Jurkat, Clone E6-1 (cell line): Measurements from ENCODE around the gene CAPS.

Experiments used
- DNase-seq: peaks from one replicate; pipeline ENCODE4 v3.0.0-alpha.2; 2011; ENCODE audit warnings: low read depth, low spot score
- H3K4me3 ChIP-seq: 2 replicates; pipeline ENCODE4 v1.5.1; 2011; ENCODE audit warnings: mild to moderate bottlenecking, low read length, control low read depth, moderate library complexity

Gene CAPS

GRCh38 chr19:5927441-5927821 lies 13.4 kb downstream of the CAPS start:
- H3K4me3 ChIP-seq, result no peak overlapping the region
- no peak for DNase-seq

- H3K4me3 ChIP-seq, result no peak overlapping the region
- DNase-seq, result no peak
These were observed 15.1 kb downstream of the CAPS start for GRCh38 chr19:5929179-5929578.

GRCh38 chr19:5929625-5930024 lies 15.6 kb downstream of the CAPS start:
- H3K4me3 ChIP-seq, result no peak overlapping the region
- DNase-seq, result no peak

DNA sequence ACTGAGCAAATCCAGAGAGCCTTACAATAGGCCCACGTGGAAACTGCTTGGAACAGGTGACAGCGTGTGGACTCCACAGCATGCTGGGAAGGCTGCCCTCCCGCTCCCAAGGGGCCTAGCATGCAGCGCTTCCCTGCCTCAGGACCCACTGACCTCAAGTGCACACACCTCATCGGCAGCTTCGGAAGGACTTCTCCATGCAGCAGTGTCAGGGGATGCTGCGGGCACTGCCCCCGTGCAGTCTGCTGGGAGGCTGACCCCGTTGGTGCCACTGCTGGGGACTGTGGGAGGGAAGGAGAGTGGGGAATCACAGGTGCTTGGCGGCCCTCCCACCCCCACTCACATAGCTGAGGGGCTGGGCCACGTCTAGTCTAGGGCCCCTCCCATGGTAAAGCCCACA lies 17.2 kb downstream of the CAPS start:
- no peak overlapping the region for H3K4me3 ChIP-seq
- DNase-seq, result no peak

DNA sequence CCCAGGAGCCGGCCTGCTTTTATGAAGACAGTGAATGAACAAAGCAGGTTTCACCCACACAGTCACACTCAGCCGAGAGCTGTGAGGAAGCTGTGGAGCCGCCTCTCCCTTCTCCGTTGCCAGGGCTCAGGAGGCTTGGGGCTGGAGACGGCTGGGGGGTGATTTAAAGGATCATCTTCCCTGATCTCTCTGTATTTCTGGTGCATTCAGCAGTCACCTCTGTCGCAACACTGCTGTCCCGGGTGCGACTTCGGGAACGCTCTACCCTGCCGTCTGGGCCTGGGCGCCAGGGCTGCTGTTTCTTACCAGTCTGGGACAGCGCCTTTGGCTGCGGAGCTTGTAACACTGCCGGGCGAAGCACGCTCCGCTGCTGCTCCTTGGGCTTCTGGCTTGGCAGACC lies 18.1 kb downstream of the CAPS start:
- no peak for DNase-seq
- H3K4me3 ChIP-seq, result no peak overlapping the region

- DNase-seq, result no peak
- H3K4me3 ChIP-seq, result no peak overlapping the region
These were observed 18.7 kb downstream of the CAPS start for GRCh38 chr19:5932609-5933262.

GRCh38 chr19:5933391-5934068 lies 19.5 kb downstream of the CAPS start:
- no peak overlapping the region for H3K4me3 ChIP-seq
- no peak for DNase-seq

DNA sequence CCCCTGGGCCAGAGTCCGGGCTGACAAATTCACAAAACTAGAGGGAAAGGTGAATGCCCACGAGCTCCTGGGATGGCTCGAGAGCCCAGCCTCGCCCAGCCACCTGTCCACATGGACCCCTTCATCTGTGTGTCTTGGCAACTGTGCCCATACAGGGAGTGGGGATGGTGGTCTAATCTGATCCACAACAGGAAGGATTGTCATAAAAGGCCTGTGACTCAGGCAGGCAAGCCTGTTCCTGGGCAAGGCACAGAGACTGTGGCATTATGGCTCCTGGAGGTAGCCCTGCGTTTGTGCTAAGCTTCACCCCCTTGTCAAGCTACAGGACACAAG lies 20.0 kb downstream of the CAPS start:
- DNase-seq, result no peak
- no peak overlapping the region for H3K4me3 ChIP-seq

DNA sequence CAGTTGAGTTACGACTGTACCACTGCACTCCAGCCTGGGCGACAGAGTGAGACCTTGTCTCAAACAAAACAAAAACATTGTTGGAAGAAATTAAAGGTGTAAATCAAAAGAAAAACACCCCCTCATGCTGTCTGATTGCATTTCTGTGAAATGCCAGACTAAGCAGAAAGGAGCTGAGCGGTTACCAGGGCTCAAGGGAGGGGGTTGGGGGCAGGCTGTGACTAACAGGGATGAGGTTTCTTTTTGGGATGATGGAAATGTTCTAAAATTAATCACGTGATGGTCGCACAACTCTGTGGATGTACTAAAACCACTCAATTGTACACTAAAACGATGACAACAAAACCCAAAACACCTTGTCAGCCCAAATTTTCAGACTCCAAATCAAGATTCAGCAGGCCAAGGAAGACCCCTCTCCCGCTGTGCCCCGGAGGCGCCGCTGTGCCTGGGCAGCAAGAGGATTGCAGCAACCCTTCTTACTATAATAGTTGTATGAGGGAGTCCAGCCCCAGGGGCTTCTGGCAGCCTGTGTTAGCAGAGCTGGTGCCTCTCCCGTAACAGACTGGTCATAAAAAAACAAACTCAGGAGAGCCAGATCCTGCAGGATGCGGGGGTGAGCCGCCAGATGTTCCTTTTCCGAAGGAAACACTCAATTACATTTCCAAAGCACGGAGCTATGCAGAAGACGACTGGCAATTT lies 20.9 kb downstream of the CAPS start:
- no peak overlapping the region for H3K4me3 ChIP-seq
- DNase-seq, result no peak

DNA sequence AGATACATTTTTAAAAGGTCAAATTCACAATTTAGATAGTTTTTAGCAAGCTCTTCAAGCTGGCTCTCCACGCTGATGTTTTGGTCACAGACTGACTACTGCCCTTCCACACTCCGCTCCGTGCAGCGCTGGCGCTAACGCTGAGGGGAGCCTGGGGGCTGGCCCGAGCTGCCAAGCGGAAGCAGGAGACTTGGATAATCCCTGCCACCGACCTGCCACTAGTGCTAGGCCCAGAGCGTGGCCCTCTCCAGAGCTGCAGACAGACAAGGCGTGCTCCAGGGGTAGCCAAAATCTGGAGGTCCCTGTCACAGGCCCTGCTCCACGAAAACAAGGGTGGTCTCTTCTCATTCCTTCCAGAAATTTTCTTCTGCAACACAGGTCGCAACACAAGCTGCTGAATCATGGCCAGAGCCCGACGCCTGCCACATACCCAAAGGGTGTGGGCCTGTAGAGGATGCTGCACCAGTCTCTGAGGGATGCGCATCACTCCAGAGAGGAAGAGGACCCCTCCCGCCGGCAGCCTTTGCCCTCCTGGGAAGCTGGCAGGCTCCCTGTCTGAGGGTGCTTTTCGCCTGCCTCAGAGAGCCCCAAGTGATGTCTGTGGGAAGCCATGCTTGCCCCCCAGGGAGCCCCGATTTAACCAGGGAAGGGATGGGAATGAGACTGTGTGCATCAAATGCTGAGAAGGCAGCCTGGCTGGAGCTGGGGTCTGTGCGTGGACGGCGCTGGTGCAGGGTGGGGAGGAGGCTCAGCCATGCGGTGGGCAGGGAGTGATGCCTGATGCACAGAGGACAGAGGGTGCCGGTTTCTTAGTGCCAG lies 21.6 kb downstream of the CAPS start:
- no peak overlapping the region for H3K4me3 ChIP-seq
- DNase-seq, result no peak

DNA sequence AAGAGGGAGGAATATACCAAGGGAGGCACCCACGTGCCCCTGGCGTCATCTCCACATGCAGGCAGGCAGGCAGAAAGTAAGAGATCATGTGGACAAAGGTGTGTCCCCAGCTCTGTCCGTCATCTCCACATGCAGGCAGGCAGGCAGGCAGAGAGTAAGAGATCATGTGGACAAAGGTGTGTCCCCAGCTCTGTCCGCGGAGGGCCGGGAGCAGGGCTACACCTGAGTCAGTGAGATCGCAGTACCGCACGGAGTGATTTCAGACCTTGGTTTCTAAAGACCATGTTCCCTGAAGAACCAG lies 22.2 kb downstream of the CAPS start:
- no peak overlapping the region for H3K4me3 ChIP-seq
- DNase-seq, result no peak

DNA sequence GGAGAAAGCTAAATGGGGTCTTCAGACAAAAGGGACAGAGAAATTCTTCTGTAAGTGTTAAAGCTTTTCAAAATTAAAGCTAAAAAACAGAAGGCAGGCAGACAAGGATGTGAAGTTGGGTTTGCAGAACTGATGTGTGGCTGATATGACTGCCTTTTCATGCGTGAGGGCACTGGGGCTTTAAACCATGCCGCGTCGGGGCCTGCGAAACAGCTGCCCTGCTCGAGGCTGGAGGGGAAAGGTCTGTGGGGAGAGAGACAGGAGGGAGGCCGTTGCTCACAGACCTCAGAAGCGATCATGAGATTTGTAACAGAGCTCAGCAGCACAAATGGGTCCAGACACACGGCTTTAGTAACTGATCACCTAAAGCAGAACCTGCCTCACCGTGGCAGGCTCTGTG lies 23.5 kb downstream of the CAPS start:
- H3K4me3 ChIP-seq, result no peak overlapping the region
- no peak for DNase-seq

DNA sequence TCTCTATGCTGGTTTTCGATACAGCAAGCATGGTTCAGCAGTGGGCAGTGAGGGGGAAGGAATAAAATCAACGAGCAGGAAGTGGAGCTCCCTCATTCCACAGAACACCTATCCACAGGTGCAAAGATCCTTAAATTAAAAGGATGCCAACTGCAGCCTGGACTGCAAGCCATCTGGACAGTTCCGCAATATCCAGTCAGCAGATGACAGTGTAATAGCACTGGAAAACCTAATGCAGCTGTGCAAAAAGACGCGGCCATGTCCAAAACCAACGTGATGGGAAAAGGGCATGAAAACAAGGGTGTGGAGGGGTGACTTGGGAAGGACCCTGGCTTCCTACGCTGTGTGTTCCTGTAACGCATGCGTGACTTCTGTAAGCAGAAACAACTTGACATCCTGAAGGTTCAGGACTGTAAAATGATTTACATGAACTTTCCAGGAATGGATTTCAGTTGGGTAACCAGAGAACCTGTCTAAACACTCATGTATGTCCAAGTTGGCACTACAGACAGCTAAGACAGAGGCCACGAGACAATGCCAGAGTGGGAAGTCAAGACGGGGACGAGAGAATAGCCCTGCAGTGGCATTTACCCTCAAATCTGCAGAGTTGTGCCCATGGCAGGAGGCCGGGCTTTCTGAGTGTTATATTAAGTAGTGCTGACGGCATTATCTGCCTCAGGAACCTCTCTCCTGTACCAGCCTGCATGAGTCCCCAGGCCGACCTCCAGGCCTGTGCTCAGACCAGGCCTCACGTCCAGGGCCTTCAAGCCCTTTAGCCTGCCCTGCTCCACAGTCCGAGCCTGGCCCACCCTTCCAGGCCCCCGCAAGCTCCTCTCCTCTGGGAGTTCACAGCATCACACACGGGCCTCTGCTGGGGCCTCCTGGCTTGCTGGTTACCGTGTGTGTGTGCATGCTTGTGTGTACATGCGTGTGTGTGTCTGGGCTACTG lies 26.5 kb downstream of the CAPS start:
- no peak overlapping the region for H3K4me3 ChIP-seq
- no peak for DNase-seq

- DNase-seq, result no peak
- no peak overlapping the region for H3K4me3 ChIP-seq
These were observed 27.6 kb downstream of the CAPS start for GRCh38 chr19:5941673-5942072.

DNA sequence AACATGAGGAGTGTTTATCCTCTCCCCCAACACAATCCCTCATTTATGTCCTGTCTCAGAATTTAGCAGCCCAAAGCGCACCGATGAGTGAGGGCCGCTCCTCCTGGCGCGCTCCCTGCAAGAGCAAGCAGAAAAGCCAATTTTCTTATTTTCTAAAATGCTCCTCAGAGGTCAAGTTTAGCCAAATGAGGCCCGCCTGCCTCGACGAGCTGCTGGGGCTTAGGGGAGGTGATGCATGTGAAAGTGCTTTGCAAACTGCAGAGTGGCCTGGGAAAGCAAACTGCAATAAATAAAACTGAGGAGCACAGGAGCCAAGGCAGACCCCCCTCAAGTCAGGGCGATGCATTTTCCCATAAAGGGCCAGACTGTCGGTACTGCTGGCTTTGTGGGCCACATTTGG lies 29.0 kb downstream of the CAPS start:
- no peak overlapping the region for H3K4me3 ChIP-seq

DNA sequence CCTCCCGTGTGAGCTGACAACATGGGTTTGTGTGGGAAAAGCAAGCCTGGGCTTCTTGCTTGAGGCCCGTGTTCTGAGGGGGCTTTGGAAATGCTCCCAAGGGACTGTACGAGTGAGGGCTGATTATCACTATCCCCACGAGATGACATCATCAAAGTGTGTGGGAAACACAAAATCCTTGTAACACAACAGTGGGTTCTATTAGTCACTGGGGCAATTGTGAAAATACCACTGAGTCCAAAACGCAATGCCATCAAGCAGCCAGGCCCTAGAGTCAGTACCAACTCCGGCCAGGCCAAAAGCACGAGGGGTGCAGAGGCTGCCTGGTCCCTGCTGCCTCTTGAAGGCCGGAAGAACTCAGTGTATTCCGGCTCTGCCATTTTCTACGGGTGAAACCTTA lies 29.6 kb downstream of the CAPS start:
- no peak overlapping the region for H3K4me3 ChIP-seq
- DNase-seq, result no peak

More for the DNA sequence above, 29.0 kb downstream of the CAPS start:
- DNase-seq, result no peak

DNA sequence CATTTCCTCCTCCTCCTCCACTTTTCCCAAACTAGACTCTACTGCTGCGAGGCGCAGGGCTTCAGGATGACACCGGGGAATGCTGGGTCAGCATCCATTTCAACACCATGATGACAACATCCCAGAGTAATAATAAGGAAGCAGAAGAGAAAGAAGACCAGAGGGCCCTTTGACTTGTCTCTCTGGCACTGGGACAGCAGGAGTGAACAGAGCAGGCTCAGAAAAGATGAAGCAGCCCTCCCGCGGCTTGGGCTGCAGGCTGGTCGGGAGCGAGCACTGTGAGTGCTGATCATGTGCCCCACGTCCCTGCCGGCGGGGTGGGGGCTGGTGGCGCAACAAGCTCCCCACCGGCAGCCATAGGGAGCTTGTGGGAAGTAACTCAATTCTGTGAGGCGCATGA lies 33.4 kb downstream of the CAPS start:
- no peak for DNase-seq
- H3K4me3 ChIP-seq, result no peak overlapping the region

DNA sequence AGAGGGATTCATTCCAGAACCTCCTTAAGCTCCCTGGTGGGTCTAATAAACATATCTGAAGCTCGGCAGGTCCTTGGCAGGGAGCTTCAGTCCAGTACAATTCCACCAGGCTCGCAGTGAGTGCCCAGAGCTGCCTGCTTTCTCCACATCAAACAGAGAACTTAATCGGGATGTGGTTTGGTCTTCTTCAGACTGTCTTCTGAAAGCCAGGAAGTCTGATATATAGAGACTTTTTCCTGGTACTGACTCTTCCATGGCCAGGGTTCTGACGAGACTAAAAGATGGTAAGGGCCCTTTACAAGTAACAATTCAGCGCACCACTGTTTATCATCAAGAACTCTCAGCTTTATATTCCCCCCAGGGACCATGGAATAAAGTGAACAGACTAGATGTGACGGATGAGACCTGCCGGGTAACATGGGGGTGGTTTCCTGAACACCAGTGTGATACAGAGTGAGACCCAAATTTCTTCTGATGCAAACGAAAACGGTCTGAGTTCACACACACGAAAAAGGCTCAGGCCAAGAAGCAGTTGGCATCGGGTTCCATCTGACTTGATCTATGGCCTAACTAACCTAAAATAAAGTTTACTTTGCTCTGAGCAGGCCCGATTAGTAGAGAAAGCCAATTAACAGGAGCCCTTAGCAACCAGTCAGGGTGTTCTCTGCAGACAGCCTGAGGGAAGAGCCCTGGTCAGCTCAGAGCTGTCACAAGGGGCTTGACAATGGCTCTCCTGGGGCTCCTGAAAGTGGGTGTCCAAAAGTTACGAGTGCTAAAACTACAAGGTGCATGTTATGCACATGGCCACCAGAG lies 34.9 kb downstream of the CAPS start:
- no peak for DNase-seq
- H3K4me3 ChIP-seq, result no peak overlapping the region
